Neural cell (in vitro differentiated cells): ENCODE results near the gene KIAA1210. TPM values are rescaled to one million over a fixed set of nuclear protein-coding genes. Genes with fewer than 3 reads are reported as not detected.

Experiments
- H2AFZ ChIP-seq: fragments of 200-600, 300-800 bp; sonication (generic), shearing (Covaris generic); 2 replicates; pipeline ENCODE4 v1.6.0; 2014; ENCODE audit warnings: low read depth, mild to moderate bottlenecking, antibody characterized with exemption, low read length, moderate library complexity
- H3F3A ChIP-seq: fragments of 200-600 bp; shearing (Covaris generic); 2 replicates; pipeline ENCODE4 v1.6.1; 2016; ENCODE audit warnings: mild to moderate bottlenecking, moderate library complexity, mixed read lengths, antibody characterized with exemption, low read length; ENCODE audit not compliant: insufficient read depth, poor library complexity, severe bottlenecking
- H3K27ac ChIP-seq: fragments of 200-600, 300-800 bp; sonication (generic), shearing (Covaris generic); 2 replicates; pipeline ENCODE4 v1.5.1; 2014; ENCODE audit warnings: mild to moderate bottlenecking, low read length, moderate library complexity
- H3K27me3 ChIP-seq: fragments of 300-800, 200-600 bp; sonication (generic), shearing (Covaris generic); 2 replicates; pipeline ENCODE4 v1.6.0; 2014; ENCODE audit warnings: mild to moderate bottlenecking, low read depth, low read length, moderate library complexity; ENCODE audit not compliant: insufficient read depth
- H3K36me3 ChIP-seq: fragments of 300-800, 200-600 bp; sonication (generic), shearing (Covaris generic); 2 replicates; pipeline ENCODE4 v1.5.1; 2014; ENCODE audit warnings: mild to moderate bottlenecking, antibody characterized with exemption, low read length, moderate library complexity; ENCODE audit not compliant: insufficient read depth
- H3K4me2 ChIP-seq: fragments of 300-800, 200-600 bp; sonication (generic), shearing (Covaris generic); 2 replicates; pipeline ENCODE4 v1.6.0; 2014; ENCODE audit warnings: mild to moderate bottlenecking, low read length
- H3K4me3 ChIP-seq: fragments of 300-800, 200-600 bp; sonication (generic), shearing (Covaris generic); 2 replicates; pipeline ENCODE4 v1.5.1; 2014; ENCODE audit warnings: mild to moderate bottlenecking, low read length, moderate library complexity
- H3K79me2 ChIP-seq: fragments of 200-600 bp; shearing (Covaris generic); replicated peaks from 2 replicates; pipeline ENCODE4 v1.6.0; 2014; ENCODE audit warnings: mild to moderate bottlenecking, low read length, moderate library complexity; ENCODE audit not compliant: insufficient read depth
- H3K9ac ChIP-seq: fragments of 300-800, 200-600 bp; sonication (generic), shearing (Covaris generic); 2 replicates; pipeline ENCODE4 v1.6.1; 2016; ENCODE audit warnings: mild to moderate bottlenecking, low read length, mixed read lengths
- H3K9me2 ChIP-seq: fragments of 200-600 bp; shearing (Covaris generic); 2 replicates; pipeline ENCODE4 v1.6.1; 2016; ENCODE audit warnings: mild to moderate bottlenecking, low read length, mixed read lengths; ENCODE audit not compliant: insufficient read depth
- H3K9me3 ChIP-seq: fragments of 200-600, 300-800 bp; sonication (generic), shearing (Covaris generic); 2 replicates; pipeline ENCODE4 v1.6.1; 2016; ENCODE audit warnings: mild to moderate bottlenecking, mixed run types, low read length, moderate library complexity, mixed read lengths
- H4K20me1 ChIP-seq: fragments of 200-600 bp; shearing (Covaris generic); 2 replicates; pipeline ENCODE4 v1.6.1; 2016; ENCODE audit warnings: mild to moderate bottlenecking, mixed run types; ENCODE audit not compliant: insufficient read depth
- CTCF ChIP-seq: fragments of 450-650 bp; IDR thresholded peaks from 2 replicates; pipeline ENCODE4 v1.5.1; 2014; ENCODE audit warnings: antibody characterized with exemption, mild to moderate bottlenecking, moderate library complexity; ENCODE audit not compliant: poor library complexity, severe bottlenecking
- EZH2 ChIP-seq: fragments of 200-600, 300-800 bp; shearing (Covaris generic), sonication (generic); IDR thresholded peaks from 2 replicates; pipeline ENCODE4 v1.6.1; 2014; ENCODE audit warnings: antibody characterized with exemption, low read length, borderline replicate concordance, mild to moderate bottlenecking; ENCODE audit not compliant: insufficient read depth, poor library complexity, severe bottlenecking
- MXI1 ChIP-seq: fragments of 450-650 bp; conservative IDR thresholded peaks from 2 replicates; pipeline ENCODE4 v1.6.1; 2014; ENCODE audit warnings: antibody characterized with exemption, mild to moderate bottlenecking; ENCODE audit not compliant: poor library complexity, severe bottlenecking
- POLR2AphosphoS5 ChIP-seq: IDR thresholded peaks from 2 replicates; pipeline ENCODE4 v1.6.1; 2012
- RAD21 ChIP-seq: fragments of 450-650 bp; conservative IDR thresholded peaks from 2 replicates; pipeline ENCODE4 v1.6.1; 2014; ENCODE audit warnings: antibody characterized with exemption, mild to moderate bottlenecking, moderate library complexity
- SMC3 ChIP-seq: fragments of 450-650 bp; conservative IDR thresholded peaks from 2 replicates; pipeline ENCODE4 v1.6.1; 2014; ENCODE audit warnings: antibody characterized with exemption, mild to moderate bottlenecking, moderate library complexity; ENCODE audit not compliant: poor library complexity
- polyA plus RNA-seq: library from polyadenylated mRNA; depleted of rRNA; stranded (reverse); fragments of >200 nt; gene quantifications from 2 replicates; pipeline ENCODE4 v1.2.3, GENCODE V29; 2014
- TF ChIP-seq, protein P1 (sequence below): IDR thresholded peaks from 2 replicates; pipeline ENCODE4 v1.6.1; 2012; ENCODE audit warnings: borderline replicate concordance

KIAA1210 gene
- polyA plus RNA-seq, 1 donor from 2014 or later, result not detected

DNA sequence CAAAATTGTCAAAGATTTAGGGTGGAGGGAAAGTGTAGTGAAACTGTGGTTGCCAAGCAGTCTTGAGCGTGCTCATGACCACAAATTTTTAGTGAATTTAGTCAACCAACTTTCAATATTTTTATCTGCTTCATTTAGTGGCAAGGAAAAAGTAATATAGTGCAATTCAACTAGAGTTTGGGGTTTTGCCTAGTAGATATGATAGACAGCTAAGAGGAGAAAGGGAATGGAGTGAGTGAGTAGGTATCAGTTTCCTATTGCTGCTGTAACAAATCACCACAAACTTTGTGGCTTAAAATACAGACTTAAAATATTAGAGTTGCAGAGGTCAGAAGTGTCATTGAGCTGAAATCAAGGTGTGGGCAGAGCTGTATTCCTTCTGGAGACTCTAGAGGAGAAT is 58.5 kb downstream of the KIAA1210 start:
- TF ChIP-seq, protein P1, sequence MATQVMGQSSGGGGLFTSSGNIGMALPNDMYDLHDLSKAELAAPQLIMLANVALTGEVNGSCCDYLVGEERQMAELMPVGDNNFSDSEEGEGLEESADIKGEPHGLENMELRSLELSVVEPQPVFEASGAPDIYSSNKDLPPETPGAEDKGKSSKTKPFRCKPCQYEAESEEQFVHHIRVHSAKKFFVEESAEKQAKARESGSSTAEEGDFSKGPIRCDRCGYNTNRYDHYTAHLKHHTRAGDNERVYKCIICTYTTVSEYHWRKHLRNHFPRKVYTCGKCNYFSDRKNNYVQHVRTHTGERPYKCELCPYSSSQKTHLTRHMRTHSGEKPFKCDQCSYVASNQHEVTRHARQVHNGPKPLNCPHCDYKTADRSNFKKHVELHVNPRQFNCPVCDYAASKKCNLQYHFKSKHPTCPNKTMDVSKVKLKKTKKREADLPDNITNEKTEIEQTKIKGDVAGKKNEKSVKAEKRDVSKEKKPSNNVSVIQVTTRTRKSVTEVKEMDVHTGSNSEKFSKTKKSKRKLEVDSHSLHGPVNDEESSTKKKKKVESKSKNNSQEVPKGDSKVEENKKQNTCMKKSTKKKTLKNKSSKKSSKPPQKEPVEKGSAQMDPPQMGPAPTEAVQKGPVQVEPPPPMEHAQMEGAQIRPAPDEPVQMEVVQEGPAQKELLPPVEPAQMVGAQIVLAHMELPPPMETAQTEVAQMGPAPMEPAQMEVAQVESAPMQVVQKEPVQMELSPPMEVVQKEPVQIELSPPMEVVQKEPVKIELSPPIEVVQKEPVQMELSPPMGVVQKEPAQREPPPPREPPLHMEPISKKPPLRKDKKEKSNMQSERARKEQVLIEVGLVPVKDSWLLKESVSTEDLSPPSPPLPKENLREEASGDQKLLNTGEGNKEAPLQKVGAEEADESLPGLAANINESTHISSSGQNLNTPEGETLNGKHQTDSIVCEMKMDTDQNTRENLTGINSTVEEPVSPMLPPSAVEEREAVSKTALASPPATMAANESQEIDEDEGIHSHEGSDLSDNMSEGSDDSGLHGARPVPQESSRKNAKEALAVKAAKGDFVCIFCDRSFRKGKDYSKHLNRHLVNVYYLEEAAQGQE, result no peak
- no peak for TF ChIP-seq RAD21
- no peak for TF ChIP-seq CTCF
- no peak for TF ChIP-seq MXI1
- no peak for TF ChIP-seq EZH2
- no peak overlapping the region for H3K9ac ChIP-seq

DNA sequence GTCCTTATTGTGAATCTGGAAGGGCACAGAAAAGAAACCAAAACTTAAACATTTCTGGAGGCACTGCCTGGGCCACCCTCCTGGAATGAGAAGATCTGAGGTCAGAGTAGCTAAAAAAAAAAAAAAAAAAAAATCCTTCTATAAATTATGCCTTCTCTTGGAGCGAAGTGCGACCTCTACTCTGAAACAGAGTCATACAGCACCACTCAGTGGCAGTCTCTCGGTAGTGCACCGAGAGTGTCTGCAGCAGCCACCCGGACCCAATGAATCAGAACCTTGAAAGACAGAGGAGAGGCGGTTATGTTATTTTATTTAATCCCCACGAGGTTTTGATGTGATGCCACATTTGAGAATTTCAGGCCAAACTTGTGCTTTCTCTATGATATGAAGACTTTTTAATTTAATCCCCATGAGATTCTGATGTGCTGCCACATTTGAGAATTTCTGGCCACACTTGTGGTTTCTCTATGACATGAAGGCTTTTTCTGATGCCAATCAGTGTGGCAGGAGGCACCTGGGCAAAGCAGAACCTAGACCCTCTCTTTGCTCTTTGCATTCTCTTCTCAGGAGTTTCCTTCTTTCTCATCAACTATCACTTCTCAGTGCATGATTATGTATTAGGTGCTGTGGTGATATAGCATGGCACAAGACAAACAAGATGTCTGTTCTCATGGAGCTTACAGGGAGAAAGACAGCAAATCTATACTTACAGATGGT is 60.4 kb downstream of the KIAA1210 start:
- Histone ChIP-seq H3K9ac (no peak overlapping the region), H3K4me2 (no peak overlapping the region), H3K27ac (no peak overlapping the region), H3K9me2 (no peaks in the 10 kb centered on the region), H3K4me3 (no peak overlapping the region), H3K79me2 (no peaks in the 10 kb centered on the region), H3F3A (no peaks in the 10 kb centered on the region), H3K36me3 (no peaks in the 10 kb centered on the region), H3K27me3 (no peaks in the 10 kb centered on the region), H3K9me3 (no peaks in the 10 kb centered on the region), H2AFZ (no peak overlapping the region), H4K20me1 (no peaks in the 10 kb centered on the region)
- TF ChIP-seq RAD21, result peak; percentile 48
- TF ChIP-seq POLR2AphosphoS5, result no peak
- TF ChIP-seq SMC3, result peak; percentile 55
- TF ChIP-seq CTCF, result peak; percentile 43

More for the DNA sequence above, 58.5 kb downstream of the KIAA1210 start:
- Histone ChIP-seq H3K27ac (no peak overlapping the region), H3K9me3 (no peaks in the 10 kb centered on the region), H2AFZ (no peak overlapping the region), H3K79me2 (no peaks in the 10 kb centered on the region), H3K4me3 (no peak overlapping the region), H3F3A (no peaks in the 10 kb centered on the region), H3K36me3 (no peaks in the 10 kb centered on the region), H3K9me2 (no peaks in the 10 kb centered on the region), H3K4me2 (no peak overlapping the region), H4K20me1 (no peaks in the 10 kb centered on the region), H3K27me3 (no peaks in the 10 kb centered on the region)
